ENCODE measurements around the gene CD4.
"Not testable (repeated sequence)": the region's sequence is repeated elsewhere in the genome, so short reads cannot be mapped to it uniquely, and the experiment has no call there.

The CD4 gene

DNA sequence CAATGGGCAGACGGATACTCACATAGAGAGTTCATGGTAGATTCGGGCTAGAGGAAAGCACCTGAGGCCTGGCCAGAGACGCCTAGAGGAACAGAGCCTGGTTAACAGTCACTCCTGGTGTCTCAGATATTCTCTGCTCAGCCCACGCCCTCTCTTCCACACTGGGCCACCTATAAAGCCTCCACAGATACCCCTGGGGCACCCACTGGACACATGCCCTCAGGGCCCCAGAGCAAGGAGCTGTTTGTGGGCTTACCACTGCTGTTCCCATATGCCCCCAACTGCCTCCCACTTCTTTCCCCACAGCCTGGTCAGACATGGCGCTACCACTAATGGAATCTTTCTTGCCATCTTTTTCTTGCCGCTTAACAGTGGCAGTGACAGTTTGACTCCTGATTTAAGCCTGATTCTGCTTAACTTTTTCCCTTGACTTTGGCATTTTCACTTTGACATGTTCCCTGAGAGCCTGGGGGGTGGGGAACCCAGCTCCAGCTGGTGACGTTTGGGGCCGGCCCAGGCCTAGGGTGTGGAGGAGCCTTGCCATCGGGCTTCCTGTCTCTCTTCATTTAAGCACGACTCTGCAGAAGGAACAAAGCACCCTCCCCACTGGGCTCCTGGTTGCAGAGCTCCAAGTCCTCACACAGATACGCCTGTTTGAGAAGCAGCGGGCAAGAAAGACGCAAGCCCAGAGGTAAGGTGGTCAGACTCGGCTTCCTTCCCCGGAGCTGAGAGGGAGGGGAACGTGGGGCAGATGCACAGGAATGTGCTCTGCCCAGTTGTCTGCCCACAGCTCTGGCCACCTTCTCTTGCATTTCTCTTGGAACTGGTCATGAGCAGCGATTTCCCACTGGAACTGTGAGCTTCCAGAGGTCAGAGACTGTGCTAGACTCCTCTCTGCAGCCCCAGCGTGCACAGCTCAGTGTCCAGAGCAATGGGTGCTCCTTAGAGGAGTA, at the start of gene CD4:
TSS of gene CD4 (plus strand) at position 557 of the 953 bp plus-strand sequence. CDS start 10,611 bp downstream, outside the sequence.
- DNase-seq (ENCODE audit: low spot score in 2 of 2) = no peak

DNA sequence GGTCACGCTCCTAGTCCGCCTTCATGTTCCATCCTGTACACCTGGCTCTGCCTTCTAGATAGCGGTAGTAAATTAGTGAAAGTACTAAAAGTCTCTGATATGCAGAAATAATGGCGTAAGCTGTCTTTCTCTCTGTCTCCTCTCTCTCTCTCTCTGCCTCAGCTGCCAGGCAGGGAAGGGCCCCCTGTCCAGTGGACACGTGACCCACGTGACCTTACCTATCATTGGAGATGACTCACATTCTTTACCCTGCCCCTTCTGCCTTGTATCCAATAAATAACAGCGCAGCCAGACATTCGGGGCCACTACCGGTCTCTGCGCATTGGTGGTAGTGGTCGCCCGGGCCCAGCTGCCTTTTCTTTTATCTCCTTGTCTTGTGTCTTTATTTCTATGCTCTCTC, 47.2 kb upstream of the CD4 start:
- H3K4me3 Mint-ChIP-seq; DNase-seq (ENCODE audit: low spot score in 2 of 2); H3K9me3 Mint-ChIP-seq; ATAC-seq: not testable (repeated sequence)
- Mint-ChIP-seq H3K36me3 (peaks cover 25% of the 10 kb centered on the region), H3K4me1 (peaks cover 32% of the 10 kb centered on the region), H3K27ac (peak overlapping the region; percentile 60)

More for the DNA sequence above, at the start of gene CD4:
- Mint-ChIP-seq H3K4me3 (peak within 1 kb of the TSS; percentile 61), H3K27ac (peak within 1 kb of the TSS; percentile 54), H3K9me3 (no peaks in the 10 kb centered on the region), H3K4me1 (peaks cover 35% of the 10 kb centered on the region), H3K36me3 (peaks cover under 1% of the 10 kb centered on the region)
- ATAC-seq = peak; percentile 67

- Mint-ChIP-seq H3K4me3 (no peak overlapping the region), H3K36me3 (peaks cover 33% of the 10 kb centered on the region), H3K9me3 (peaks cover 4% of the 10 kb centered on the region), H3K27ac (peak overlapping the region; percentile 60), H3K4me1 (peaks cover 38% of the 10 kb centered on the region)
- ATAC-seq = peak; percentile 78
- no peak for DNase-seq (ENCODE audit: low spot score in 2 of 2)
These were observed 46.5 kb upstream of the CD4 start for GRCh38 chr12:6742834-6743233.

DNA sequence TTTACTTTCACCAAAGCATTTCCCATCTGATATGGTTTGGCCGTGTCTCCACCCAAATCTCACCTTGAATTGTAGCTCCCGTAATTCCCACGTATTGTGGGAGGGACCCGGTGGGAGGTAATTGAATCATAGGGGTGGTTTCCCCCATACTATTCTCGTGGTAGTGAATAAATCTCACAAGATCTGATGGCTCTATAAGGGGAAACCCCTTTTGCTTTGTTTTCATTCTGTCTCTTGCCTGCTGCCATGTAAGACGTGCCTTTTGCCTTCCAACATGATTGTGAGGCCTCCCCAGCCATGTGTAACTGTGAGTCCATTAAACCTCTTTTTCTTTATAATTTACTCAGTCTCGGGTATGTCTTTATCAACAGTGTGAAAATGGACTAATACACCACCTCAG, 46.0 kb upstream of the CD4 start:
- not testable (repeated sequence) for H3K4me3 Mint-ChIP-seq

DNA sequence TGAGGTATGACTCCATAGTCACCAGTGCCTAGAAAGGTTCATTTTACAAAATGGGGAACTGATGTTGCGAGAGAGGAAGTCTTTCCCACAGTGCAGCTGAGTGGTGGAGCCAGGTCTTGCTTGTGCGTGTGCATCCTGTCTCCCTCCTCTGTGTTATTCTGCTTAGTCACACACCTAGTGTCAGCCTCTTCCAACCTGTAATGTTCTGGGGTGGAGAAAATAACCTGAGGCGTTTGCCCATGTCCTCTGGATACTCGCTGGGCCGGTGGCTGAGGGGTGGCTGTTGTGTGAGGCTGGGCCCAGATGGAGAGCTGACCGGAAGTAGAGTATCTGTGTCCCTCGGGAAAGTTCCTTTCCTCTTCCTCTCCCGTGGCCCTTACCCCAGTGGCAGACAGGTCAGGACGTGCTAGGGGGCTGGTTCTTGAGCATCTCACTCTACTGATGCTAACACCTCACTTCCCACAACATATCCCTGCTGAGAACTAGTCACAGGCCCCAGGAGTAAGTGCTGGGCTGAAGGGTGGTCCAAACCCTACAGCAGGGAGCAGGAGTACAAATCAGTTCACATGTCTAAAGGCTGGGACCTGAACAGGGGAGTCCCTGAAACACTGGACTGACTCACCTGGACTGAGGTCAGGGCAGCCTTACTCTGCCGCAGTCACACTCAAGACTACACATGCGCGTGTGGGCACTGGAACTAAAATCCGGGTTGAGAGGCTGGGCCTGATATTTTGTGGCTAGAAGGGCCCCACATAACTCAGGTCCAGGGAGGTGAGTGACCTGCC, 43.4 kb upstream of the CD4 start:
- Mint-ChIP-seq H3K36me3 (peaks cover 64% of the 10 kb centered on the region), H3K4me1 (peaks cover 46% of the 10 kb centered on the region), H3K4me3 (no peak overlapping the region), H3K27ac (peak overlapping the region; percentile 82), H3K9me3 (peaks cover 4% of the 10 kb centered on the region)
- peak in 1 of 2 donors; percentile 48 for DNase-seq (ENCODE audit: low spot score in 2 of 2)
- ATAC-seq = peak; percentile 33

More for the DNA sequence above, 46.0 kb upstream of the CD4 start:
- H3K9me3 Mint-ChIP-seq; DNase-seq (ENCODE audit: low spot score in 2 of 2): not testable (repeated sequence)
- Mint-ChIP-seq H3K27ac (peak overlapping the region; percentile 60), H3K4me1 (peaks cover 43% of the 10 kb centered on the region), H3K36me3 (peaks cover 38% of the 10 kb centered on the region)
- peak; percentile 45 for ATAC-seq

GRCh38 chr12:6747216-6747615, 42.1 kb upstream of the CD4 start:
- H3K9me3 Mint-ChIP-seq = peaks cover 4% of the 10 kb centered on the region
- H3K4me1 Mint-ChIP-seq = peaks cover 55% of the 10 kb centered on the region
- DNase-seq (ENCODE audit: low spot score in 2 of 2) (no peak), ATAC-seq (no peak)
- peaks cover 77% of the 10 kb centered on the region for H3K36me3 Mint-ChIP-seq
- no peak overlapping the region for H3K4me3 Mint-ChIP-seq
- peak overlapping the region; percentile 70 for H3K27ac Mint-ChIP-seq

DNA sequence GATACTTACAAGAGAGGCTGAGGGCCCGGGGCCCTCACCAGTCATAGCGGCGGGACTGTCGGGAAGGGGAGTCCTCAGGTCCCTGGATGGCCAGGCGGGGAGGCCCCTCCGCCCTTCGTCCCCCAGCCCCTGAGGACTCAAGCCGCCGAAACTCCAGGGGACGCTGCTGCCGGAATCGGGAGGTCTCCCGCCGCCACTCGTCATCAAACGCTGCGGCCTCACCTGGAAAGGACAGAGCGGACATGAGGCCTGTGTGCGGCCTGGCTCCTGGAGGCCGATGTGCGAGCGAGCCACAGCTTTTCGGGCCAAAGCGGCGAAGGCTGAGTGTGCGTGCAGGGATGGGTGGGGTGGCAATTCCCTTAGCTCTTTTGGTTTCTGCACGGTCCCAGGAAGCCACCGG, 40.6 kb upstream of the CD4 start:
- ATAC-seq (no peak), DNase-seq (ENCODE audit: low spot score in 2 of 2) (no peak)
- peak overlapping the region; percentile 56 for H3K27ac Mint-ChIP-seq
- H3K36me3 Mint-ChIP-seq = peaks cover 92% of the 10 kb centered on the region
- no peaks in the 10 kb centered on the region for H3K9me3 Mint-ChIP-seq
- peaks cover 50% of the 10 kb centered on the region for H3K4me1 Mint-ChIP-seq
- no peak overlapping the region for H3K4me3 Mint-ChIP-seq

DNA sequence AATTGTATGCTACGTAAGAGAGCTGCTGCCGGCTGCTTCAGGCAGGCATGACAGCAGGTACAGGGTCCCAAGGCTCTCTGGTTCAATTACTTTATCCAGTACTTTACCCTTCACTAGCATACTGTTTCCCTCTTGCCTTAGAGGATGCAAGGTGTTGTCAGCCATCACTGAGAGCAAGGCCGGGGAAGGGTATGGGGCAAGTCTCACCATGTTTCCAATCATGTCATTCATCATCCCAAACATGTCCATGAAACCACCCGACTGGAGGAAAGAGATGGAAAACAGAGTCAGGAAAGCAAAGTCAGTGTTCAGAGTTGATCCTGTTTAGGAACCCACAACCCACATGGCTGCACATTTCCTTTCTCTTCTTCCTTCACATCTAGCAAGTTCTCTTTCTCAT, 38.8 kb upstream of the CD4 start:
- peak overlapping the region; percentile 97 for H3K27ac Mint-ChIP-seq

GRCh38 chr12:6751767-6752166, 37.6 kb upstream of the CD4 start:
- Mint-ChIP-seq H3K4me3 (peak overlapping the region; percentile 90), H3K4me1 (peaks cover 41% of the 10 kb centered on the region), H3K36me3 (peaks cover 72% of the 10 kb centered on the region), H3K27ac (peak overlapping the region; percentile 97), H3K9me3 (no peaks in the 10 kb centered on the region)
- no peak for DNase-seq (ENCODE audit: low spot score in 2 of 2)
- ATAC-seq = no peak

More for the DNA sequence above, 38.8 kb upstream of the CD4 start:
- Mint-ChIP-seq H3K4me3 (no peak overlapping the region), H3K36me3 (peaks cover 85% of the 10 kb centered on the region), H3K9me3 (no peaks in the 10 kb centered on the region), H3K4me1 (peaks cover 46% of the 10 kb centered on the region)
- no peak for DNase-seq (ENCODE audit: low spot score in 2 of 2)
- no peak for ATAC-seq

DNA sequence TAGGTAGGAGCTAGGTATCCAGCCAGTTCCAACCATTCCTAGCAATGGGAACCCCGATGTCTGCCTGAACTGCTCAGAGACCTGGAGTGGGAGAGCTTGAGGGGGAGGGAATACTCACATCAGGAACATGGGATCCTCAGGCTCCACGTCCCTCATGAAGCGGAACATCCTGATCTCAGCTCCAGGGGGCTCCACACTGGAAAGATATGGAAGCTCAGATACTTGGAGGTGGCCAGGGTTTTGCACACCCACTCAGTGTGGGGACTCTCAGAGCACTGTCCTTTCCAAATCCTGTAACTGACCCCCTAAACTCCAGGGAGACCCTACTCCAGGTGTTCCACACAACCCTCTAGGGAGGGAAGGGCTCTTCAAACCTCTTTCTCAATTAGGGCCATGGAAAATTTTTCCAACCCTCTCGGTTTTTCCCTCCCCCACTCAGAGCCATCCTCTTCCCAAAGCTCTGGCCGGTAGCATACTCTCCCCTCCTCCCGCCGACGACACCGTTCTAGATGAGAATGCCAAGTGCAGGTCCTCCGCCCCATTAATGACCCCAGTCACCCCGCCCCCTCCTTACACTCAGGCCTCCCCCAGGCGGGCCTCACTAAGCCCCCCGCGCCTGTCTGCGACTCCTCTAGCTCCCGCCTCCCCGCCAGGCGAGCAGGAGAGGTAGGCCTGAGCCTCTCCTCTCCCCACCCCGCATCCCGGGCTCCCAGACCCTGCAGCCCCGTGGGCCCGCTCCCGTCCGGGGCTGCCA, 37.0 kb upstream of the CD4 start:
- Mint-ChIP-seq H3K4me1 (peaks cover 40% of the 10 kb centered on the region), H3K27ac (peak overlapping the region; percentile 97), H3K9me3 (no peaks in the 10 kb centered on the region), H3K36me3 (peaks cover 66% of the 10 kb centered on the region), H3K4me3 (peak overlapping the region; percentile 90)
- DNase-seq (ENCODE audit: low spot score in 2 of 2) (no peak), ATAC-seq (peak; percentile 1)

DNA sequence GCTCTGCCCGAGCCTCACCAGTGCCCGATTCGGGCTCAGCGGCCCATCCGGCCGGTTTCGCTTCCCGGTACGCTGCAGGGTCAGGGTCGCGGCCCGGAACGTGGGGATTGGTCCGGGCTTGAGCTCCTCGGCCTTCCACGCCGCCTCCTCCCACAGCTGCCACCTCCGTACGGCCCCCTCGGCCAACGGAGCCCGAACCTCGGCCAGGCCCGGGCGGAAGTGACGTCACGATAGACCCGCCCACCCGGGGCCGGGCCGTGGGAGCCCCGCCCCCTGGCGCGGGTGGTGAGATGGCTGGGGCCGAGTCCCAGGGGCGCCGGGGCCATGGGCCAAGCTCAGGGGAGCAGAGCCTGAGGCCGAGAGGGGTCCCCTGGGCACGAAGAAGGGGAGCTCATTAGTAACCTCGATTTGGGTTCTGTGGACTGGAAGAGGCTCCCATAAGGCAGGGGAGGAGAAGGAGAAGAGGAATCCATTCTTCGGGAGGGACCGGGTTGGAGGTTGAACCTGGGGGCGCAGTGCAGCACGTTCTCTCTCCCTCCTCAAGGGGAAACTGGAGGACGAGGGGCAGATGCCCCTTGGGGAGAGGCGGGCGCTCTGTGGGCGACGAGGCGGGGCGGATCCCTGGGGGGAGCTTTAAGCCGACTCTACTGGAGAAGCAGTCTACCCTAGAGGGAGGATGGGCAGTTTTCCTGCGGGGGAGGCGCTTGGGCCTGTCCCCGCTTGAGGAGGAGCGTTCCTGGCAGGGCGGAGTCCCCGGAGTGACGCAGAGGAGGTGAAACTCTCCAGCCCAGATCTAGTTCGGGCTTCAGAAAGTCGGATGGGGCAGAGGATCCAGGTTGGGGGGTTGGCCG, 36.2 kb upstream of the CD4 start, which contains the start of gene MLF2:
TSS of gene MLF2 (minus strand) at position 221 of the 851 bp plus-strand sequence. CDS start 807 bp downstream, outside the sequence.
- H3K4me1 Mint-ChIP-seq = peaks cover 32% of the 10 kb centered on the region
- DNase-seq (ENCODE audit: low spot score in 2 of 2) (peak; percentile 99), ATAC-seq (peak; percentile 98)
- H3K36me3 Mint-ChIP-seq = peaks cover 58% of the 10 kb centered on the region
- H3K4me3 Mint-ChIP-seq = peak within 1 kb of the TSS; percentile 90
- peak within 1 kb of the TSS; percentile 97 for H3K27ac Mint-ChIP-seq
- no peaks in the 10 kb centered on the region for H3K9me3 Mint-ChIP-seq

- peak overlapping the region; percentile 97 for H3K27ac Mint-ChIP-seq
- DNase-seq (ENCODE audit: low spot score in 2 of 2) (no peak), ATAC-seq (no peak)
- H3K4me3 Mint-ChIP-seq = peak overlapping the region; percentile 90
- H3K9me3 Mint-ChIP-seq = no peaks in the 10 kb centered on the region
- H3K36me3 Mint-ChIP-seq = peaks cover 51% of the 10 kb centered on the region
- peaks cover 38% of the 10 kb centered on the region for H3K4me1 Mint-ChIP-seq
These were observed 35.5 kb upstream of the CD4 start for GRCh38 chr12:6753772-6754356.

GRCh38 chr12:6754411-6754810, 34.9 kb upstream of the CD4 start:
- Mint-ChIP-seq H3K27ac (peak overlapping the region; percentile 97), H3K9me3 (no peaks in the 10 kb centered on the region), H3K4me3 (no peak overlapping the region), H3K4me1 (peaks cover 39% of the 10 kb centered on the region), H3K36me3 (peaks cover 46% of the 10 kb centered on the region)
- ATAC-seq (no peak), DNase-seq (ENCODE audit: low spot score in 2 of 2) (no peak)
